Measurements from ENCODE around the gene REPIN1.
A peak's percentile ranks its signal among the peaks of the same experiment; 100 is the strongest.

Gene REPIN1
- total RNA-seq = 33.5 to 53.5 (median 43.7) reads per million in 4 donors

DNA sequence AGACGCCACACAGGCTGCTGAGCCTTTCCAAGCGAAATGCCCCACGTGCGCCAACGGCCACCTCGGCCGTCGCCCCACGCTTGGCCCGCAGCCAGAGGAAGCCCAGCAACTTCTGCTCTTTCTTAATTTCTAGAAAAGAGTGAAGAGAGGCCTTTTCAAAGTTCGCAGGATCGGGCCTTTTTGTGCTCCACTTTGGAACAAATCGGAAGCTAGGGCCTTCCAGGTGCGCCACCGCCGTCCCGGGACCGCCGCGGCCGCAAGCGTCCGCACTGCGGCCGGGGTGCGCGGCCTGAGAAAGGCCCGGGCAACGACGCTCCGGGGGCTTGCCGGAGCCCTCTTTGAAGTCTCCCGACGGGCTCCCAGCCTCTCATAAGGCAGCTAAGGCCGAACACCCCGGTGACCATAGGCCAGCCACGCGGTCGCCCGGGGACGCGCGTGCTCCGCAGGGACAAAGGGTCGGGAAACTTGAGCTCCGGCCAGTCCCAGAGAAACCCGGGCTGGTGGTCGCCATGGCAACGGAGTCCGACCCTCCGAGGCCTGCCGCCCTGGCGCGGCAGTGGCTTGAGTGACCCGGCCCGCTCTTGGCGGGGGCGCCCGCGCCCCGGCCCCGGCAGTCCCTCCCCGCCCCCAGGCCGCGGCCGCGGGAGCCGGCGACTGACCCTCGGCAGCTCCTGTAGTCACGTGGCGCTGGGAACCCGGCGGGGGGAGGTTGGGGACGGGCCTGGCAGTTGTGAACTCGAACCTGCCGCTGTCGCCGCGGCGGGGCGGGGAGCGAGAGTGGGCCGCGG is at the start of gene REPIN1:
Gene REPIN1, plus strand, starts transcription at position 727 of the 788 bp plus-strand sequence. CDS start 890 bp downstream, outside the sequence.
- peak; percentile 60 to 80 (median 72) for DNase-seq

DNA sequence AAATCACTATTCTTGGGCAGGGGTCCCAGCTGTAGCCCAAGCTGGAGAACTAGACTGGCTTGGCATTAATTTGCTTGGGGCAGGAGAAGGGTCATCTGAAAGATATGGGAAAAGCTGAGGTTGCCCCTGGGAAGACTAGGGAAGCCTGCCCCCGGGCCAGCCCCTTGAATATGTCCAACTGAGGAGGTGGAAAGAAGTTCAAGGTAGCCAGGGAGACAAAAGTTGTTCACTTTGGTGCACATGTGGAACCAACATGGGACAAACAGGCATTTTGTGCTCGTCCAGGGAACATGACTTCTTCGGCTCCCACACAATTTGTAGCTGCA is 46.9 kb upstream of the REPIN1 start:
- no peak for DNase-seq

DNA sequence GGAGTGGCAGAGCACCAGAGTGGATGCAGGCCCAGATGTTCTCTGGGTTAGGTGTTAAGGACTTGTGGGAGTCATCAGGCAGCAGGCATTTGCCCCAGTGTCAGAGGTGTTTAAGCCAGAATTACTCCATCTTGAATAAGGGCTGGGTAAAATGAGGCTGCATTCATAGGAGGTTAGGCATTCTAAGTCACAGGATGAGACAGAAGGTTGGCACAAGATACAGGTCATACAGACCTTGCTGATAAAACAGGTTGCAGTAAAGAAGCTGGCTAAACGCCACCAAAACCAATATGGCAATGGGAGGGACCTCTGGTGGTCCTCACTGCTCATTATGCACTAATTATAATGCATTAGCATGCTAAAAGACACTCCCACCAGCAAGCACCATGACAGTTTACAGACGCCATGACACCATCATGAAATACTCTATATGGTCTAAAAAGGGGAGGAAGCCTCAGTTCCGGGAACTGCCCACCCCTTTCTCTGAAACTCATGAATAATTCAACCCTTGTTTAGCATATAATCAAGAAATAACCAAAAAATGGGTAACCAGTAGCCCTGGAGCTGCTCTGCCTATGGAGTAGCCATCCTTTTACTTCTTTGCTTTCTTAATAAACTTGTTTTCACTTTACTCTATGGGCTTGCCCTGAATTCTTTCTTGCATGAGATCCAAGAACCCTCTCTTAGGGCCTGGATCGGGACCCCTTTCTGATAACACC is 46.3 kb upstream of the REPIN1 start:
- DNase-seq = peak in 2 of 5 donors; percentile 17 to 90

DNA sequence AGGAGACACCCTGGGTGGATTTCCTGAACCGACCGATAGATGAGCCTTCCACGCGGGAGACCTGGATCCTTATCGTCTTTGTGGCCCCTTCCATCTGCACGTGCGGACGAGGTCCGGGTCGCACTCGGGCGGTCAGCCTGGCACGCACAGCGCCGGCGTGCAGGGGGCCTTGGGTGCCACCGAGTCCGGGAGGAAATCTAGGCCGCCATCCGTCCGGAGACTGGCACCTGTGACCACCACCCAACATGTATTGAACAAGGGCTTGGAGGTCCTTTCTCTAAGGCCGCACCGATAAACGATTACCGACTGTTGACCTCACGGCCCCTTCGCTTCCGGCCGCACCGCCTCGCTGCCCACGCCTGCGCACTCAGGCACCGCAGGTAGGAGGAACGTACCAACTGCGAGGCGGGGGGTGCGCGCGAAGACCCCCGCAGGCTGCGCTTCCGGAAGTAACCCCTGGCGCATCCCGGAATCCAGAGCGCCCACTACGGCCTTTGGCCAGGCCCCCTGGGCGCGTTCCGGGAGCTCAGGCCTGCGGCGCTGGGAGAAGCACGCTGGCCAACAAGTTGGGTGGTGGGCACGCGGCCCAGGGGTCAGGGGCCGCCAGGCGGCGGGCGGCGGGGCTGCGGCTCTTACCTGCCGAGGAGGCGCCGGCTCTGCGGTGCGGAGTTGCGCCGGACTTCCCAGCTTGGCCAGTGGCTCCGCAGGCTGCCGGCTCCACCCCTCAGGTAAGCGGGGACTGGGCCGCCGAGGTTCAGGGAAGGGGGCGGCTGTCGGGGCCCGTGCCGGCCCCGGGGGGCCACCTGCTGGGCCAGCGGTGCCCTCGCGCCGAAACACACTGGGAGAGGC is 45.6 kb upstream of the REPIN1 start, which contains the start of the genes ACTR3C and LRRC61:
Gene ACTR3C, minus strand, starts transcription at position 713 of the 849 bp plus-strand sequence. CDS start 28,249 bp downstream, outside the sequence.
Gene LRRC61, plus strand, starts transcription at position 523 of the 849 bp plus-strand sequence. CDS start 13,507 bp downstream, outside the sequence.
- DNase-seq = peak in 4 of 5 donors; percentile 24 to 79 (median 38)

DNA sequence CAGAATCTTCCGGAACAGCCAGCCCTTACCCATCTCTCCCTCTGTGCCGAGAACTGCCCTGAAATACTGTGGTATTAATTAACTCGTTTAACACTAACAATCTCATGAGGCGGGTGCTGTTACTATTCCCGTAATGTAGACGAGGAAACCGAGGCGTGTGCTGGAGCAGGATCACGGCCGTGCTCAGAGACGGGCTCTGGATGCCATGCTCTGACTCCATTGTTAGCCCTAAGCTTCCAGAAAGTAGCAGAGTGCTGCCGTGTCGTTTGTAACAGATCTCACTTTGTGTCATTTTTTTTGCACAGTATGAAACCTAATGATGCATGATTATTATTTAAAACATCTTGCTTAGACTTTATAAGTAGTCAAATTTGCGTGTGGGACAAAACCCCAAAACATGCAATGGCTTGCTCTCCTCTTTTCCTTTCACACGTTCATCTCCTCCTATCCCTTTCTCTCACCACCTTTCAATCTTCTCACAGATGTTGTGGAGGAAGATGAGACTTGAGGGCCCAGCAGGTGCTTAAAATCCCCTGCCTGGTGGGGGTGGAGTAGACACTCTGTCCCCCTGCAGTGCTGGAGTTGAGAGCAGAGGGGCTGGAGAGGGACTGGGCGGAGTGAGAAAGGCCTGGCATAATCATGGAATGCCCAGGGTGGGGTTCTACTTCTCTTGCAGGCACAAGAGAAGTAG is 44.8 kb upstream of the REPIN1 start:
- peak in 1 of 5 donors; percentile 50 for DNase-seq

DNA sequence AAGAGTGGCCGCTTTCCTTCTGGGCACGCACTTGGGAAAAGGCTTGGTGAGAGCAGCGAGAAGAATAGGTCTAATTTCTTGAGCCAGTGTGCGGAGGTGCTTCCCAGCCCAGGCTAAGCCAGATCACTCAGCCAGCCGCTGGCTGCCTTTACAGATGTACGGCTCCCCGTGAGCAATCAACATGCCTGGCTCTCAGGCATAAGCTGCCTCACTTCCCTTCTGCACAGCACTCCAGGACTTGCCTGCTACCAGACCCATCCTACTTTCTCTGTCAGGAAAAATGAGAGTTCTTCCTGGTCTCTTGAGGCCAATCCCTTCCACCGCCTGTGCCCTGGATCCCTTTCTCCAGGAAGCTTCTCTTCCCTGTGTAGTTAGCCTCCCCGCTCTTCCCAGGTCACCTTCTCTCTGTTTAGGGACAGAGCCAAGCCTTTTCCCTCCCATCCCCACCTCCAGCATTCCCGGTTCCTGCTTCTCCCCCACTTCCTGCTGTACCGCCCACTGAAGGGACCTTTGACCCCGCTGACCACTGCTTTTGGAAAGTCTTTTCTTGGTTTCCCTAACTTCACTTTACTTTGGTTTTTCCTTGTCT is 44.2 kb upstream of the REPIN1 start:
- DNase-seq = no peak

DNA sequence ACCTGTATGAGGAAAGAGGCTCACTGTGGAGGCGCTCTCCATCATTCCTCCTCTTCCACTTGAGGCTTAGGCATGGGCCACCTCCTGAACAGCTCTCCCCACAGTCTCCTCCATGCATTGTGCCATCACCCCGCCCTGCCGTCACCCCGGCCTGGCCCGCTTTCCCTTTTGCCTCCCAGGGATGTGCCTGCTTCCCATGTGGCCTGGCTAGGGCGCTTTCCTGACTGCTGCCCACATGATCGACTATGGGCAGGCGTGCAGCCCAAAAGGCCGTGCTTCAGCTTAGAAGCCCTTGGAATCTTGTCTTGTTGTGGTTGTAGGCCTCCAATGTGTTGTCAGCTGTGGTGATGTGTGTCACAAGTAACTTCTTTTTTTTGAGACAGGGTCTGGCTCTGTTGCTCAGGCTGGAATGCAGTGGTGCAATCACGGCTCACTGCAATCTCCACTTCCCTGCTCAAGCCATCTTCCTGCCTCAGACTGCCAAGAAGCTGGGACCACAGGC is 43.5 kb upstream of the REPIN1 start:
- no peak for DNase-seq

DNA sequence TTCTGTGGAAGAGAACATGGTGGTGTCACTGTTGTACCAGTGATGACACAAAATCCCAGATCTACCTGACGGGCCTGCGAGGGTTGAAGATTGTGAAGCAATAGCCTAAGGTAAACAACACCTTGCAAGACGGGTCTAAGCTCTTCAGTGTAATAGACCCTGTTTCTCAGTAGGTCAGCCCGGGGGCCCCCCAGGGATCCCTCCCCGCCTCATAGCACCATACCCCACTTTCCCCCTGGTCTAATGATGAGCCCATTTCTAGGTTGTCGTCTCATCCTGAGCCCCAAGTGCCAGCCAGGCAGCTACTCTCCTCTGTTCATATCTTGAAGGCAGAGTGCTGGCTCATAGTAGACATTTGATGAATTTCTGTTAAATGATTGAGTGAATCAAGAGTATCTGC is 42.7 kb upstream of the REPIN1 start:
- DNase-seq = no peak

DNA sequence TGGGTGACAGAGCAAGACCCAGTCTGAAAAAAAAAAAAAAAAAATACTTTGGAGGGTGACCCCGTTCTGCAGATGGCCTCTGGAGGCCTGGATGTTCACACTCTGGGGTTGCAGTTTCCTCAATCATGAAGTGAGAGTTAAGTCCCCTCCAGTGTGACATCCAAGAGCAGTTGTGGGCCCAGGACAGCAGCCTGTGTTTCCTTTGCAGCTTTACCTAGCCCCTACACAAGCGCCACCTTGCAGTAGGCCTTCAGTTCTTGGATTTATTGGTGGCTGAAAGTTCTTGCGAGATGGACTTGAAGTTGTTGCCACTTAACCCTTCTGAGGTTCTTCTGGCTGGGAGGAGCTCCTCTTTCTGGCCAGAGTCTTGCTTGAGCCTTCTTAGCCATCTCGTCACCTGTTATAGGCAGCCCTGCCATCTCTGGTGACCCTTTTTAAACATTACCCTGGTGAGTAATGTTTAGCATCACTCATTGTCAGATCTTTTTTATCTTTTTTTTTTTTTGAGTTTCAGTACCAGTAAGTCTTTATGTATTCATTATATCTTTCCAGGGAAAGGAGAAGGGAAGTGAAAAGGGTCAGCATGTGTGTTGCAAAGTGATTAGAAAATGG is 41.9 kb upstream of the REPIN1 start:
- no peak for DNase-seq

DNA sequence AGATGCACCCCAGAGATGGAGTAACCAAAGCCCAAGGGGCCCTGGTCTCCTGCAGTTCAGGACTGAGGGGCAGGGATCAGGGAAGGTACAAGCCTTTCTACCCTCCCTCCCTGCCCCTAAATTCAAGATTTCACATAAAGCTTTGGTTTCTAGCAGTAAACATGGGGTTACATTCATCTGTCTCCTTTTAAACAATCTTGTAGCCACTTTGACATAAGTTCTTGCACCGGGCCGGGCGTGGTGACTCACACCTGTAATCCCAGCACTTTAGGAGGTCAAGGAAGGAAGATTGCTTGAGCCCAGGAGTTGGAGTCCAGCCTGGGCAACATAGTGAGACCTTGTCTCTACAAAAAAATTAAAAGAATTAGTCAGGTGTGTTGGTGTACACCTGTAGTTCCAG is 41.3 kb upstream of the REPIN1 start:
- no peak for DNase-seq

DNA sequence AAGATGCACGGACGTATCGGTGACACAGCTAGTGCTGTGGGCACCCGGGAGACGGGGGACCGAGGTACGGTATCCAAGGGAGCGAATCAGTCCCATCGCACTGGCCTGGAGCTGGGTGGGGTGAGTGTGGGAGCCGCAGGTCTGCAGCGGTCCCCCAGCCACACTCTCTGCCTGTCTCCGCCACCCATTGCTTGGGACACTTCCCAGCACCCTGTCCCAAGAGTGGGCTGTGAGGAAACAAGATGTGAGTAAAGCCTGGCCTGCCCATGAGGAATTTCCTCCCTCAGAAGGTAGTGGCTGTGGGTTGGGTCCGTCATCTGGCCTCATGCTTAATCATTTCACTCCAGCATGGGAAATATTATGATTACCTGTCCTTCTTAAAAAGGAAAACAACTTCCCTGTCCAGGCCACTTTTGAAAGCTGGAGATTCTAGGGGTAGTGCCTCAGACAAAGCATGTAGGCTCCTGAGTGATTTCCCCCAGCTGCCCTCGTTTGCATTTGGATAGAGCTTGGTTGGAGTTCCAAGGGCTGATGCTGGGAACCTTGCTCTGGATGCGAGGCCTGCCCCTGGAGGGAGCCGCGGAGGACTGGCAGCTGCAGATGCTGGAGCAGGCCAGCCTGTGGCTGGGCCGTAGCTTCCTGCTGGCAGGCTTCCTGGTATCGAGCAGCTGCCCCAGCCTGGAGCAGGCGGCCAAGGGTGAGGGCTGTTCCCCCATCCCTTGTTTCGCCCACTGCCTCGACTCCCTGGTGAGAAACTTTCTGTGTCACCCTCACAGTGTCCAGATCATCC is 39.1 kb upstream of the REPIN1 start:
- no peak for DNase-seq

DNA sequence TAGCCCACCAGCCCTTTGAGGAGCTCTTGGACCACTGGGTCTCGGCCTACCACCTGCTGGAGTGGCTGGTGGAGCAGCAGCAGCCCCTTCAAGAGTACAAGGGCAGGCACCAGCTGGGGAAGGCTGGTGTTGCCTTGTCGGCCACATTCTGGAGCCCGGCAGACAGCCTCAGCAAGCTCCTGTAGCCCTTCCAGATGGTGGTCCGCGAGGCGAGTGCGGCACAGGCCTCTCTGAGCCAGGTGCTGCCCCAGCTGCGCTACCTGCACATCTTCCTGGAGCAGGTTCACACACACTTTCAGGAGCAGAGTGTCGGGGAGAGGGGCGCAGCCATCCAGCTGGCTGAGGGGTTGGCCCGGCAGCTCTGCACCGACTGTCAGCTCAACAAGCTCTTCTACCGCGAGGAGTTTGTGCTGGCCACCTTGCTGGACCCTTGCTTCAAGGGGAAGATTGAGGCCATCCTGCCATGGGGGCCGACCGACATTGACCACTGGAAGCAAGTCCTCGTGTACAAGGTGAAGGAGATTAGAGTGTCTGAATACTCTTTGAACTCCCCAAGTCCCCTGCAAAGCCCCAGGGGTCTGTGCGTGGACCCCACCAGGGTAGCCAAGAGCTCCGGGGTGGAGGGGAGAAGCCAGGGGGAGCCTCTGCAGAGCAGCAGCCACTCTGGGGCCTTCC is 38.3 kb upstream of the REPIN1 start:
- DNase-seq = no peak

DNA sequence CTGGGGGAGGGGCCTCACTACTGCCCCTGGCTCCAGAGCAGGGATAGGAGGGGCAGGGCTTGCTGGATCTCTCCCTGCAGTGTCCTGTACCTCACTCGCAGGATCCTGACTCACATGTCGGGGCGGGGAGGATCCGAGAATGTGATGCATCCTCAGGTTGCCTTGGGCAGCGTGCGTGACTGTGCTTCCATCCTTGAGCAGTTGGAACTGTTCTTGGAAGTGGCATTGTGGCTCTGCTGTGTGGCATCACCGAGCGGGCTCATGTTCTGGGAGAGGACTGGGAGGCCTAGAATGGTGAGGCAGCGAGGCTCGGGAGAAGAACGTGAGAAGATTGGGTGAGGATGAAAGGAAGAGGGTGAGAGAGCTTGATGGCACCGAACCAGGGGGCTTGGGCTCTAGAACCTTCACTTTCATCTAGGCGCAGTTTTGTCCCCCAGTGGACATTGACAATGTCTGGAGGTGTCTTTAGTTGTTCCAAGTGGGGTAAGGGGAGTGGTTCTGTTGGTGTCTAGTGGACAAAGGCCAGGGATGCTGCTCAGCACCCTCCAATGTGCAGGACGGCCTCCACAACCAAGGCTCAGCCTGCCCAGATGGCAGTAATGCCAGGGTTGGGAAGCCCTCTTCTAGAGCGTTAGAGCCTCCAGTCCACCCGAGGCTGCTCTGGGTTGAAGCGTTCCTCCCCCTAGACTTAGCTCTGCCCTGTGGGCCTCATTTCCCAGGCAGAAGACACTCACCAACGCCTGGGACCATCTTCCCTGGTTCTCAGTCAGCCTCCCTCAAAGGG is 35.6 kb upstream of the REPIN1 start:
- DNase-seq = no peak

DNA sequence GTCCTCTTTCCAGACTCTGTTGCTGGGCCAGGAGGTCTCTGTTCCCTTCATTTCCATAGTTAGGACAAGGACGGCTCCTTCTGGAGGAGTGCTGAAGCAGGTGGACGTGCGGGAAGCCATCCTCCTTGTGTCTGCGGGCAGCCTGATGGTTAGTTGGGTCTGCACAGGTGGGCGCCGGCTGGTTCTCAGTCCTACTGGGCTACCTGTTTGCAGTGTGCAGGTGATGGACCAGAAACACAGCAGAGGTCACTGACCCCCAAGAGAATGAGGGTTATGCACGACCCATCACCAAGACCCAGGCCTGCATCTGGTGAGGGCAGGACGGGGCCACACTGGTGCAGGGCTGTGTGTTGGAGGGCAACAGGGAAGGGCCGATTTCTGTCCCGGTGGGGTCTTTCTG is 35.0 kb upstream of the REPIN1 start:
- no peak for DNase-seq

DNA sequence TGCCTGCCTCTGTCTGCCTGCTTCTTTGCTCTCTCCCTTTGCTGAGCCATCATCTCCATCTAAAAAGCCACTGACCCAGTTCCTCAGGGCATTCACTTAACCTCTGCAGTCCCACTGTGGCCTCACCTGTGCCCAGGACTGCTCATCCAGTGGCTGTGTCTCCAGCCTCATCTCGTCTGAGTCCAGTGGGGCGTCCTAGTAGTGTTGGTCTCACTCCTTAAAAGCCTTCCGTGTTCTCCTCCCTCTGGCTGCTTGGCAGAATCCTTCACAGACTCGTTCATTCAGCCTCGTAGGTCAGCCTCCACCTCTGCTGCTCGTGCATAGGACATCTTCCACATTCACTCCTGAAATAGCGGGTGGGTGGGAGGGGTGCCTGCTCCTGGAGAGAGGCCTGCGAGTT is 34.5 kb upstream of the REPIN1 start:
- DNase-seq = no peak

DNA sequence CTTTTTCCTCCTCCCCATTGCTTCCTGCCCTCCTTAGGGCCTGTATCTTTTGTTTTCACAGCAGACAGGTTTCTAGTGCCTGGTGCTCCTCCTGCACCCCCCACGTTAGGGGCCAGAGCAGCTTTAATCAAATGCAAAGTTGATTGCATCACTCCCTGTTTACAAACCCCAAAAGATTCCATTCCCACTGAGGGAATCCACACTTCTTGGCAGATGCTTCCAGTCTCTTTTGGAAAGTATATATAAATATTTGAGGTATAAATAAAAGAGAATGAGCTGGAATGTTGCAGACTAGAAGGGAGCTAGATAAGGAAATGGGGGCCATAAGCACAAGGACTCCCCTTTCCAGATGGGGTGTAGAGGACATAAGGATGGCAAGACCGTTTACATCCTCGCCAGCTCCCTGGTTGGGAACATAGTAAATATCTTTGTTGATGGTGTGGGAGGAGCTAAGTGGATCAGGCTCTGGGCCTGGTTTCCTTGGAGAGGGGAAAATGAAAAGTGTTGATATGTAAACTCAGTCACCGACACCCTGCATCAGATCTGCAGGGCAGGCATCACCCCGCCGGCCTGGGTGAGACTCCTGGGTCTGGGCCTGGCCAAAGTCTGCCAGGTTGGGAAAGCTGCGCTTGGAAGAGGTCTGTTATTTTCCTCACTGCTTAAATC is 33.4 kb upstream of the REPIN1 start:
- no peak for DNase-seq

DNA sequence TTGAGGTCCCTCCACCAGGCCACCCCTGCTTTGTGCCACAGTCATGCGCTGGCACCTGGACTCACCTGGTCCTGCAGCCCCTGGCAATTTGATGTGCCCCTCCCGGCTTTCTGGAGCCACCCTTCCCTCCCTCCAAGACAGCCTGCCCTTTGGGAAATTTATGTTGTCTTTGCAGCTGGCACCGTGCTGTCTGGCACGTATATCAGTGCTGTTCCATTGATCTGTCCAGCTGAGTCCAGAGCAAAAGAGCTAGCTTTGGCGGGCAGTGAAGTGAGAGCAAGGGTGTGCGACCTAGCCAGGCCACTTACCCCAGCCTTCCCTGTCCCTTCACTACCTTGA is 32.9 kb upstream of the REPIN1 start:
- DNase-seq = no peak

DNA sequence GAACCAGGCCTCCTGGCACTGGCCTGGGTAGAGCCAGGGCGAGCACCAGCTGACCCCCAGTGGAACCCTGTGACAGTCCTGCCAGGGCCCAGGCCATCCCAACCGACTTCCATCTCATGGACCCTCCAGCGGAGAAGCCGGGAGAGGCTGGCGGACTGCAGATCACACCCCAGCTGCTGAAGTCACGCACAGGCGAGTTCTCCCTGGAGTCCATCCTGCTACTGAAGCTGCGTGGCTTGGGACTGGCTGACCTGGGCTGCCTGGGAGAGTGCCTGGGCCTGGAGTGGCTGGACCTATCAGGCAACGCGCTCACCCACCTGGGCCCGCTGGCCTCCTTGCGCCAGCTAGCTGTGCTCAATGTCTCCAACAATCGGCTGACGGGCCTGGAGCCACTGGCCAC is 31.9 kb upstream of the REPIN1 start:
- DNase-seq = no peak

DNA sequence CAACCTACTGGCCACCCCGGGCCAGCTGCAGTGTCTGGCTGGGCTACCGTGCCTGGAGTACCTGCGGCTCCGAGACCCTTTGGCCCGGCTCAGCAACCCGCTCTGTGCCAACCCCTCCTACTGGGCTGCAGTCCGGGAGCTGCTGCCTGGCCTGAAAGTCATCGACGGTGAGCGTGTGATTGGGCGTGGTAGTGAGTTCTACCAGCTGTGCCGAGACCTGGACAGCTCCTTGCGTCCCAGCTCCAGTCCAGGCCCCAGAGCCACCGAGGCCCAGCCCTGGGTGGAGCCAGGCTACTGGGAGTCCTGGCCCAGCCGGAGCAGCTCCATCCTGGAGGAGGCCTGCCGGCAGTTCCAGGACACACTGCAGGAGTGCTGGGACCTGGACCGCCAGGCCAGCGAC is 31.4 kb upstream of the REPIN1 start:
- no peak for DNase-seq
